ENCODE results near the gene SOX12. TPM values are rescaled to one million over a fixed set of nuclear protein-coding genes. Genes with fewer than 3 reads are reported as not detected.

The SOX12 gene
- total RNA-seq, 1 experiment from 2014 or later, result 40.4 TPM

- no peak for ATAC-seq
- TF ChIP-seq JUND (IDR thresholded peaks at IDR 0.05) (no peak), TCF7L2 (IDR thresholded peaks at IDR 0.05; ENCODE audit: borderline replicate concordance, extremely low read depth, insufficient read depth, insufficient read length) (no peak), ZFX (IDR thresholded peaks at IDR 0.05) (no peak), SIN3A (IDR thresholded peaks at IDR 0.05; ENCODE audit: low read depth) (no peak), ZNF274 (IDR thresholded peaks at IDR 0.05; ENCODE audit: low read depth, low read length) (no peak), CEBPB (IDR thresholded peaks at IDR 0.05; ENCODE audit: low read depth) (no peak)
- TF ChIP-seq, protein P1, sequence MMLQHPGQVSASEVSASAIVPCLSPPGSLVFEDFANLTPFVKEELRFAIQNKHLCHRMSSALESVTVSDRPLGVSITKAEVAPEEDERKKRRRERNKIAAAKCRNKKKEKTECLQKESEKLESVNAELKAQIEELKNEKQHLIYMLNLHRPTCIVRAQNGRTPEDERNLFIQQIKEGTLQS (IDR thresholded peaks at IDR 0.05), result no peak
- TF ChIP-seq, protein P2, sequence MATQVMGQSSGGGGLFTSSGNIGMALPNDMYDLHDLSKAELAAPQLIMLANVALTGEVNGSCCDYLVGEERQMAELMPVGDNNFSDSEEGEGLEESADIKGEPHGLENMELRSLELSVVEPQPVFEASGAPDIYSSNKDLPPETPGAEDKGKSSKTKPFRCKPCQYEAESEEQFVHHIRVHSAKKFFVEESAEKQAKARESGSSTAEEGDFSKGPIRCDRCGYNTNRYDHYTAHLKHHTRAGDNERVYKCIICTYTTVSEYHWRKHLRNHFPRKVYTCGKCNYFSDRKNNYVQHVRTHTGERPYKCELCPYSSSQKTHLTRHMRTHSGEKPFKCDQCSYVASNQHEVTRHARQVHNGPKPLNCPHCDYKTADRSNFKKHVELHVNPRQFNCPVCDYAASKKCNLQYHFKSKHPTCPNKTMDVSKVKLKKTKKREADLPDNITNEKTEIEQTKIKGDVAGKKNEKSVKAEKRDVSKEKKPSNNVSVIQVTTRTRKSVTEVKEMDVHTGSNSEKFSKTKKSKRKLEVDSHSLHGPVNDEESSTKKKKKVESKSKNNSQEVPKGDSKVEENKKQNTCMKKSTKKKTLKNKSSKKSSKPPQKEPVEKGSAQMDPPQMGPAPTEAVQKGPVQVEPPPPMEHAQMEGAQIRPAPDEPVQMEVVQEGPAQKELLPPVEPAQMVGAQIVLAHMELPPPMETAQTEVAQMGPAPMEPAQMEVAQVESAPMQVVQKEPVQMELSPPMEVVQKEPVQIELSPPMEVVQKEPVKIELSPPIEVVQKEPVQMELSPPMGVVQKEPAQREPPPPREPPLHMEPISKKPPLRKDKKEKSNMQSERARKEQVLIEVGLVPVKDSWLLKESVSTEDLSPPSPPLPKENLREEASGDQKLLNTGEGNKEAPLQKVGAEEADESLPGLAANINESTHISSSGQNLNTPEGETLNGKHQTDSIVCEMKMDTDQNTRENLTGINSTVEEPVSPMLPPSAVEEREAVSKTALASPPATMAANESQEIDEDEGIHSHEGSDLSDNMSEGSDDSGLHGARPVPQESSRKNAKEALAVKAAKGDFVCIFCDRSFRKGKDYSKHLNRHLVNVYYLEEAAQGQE (IDR thresholded peaks at IDR 0.05; ENCODE audit: low read depth), result no peak
Measured at GRCh38 chr20:366719-367485, 41.5 kb downstream of the SOX12 start.

More at GRCh38 chr20:366719-367485, 41.5 kb downstream of the SOX12 start:
- H3K4me2 ChIP-seq (ENCODE audit: low read length), result peak overlapping the region; percentile 55
- H3K9me3 ChIP-seq (ENCODE audit: control insufficient read depth in 1 of 2, insufficient read depth in 1 of 2, low read depth in 1 of 2, low read length in 2 of 2), result no peaks in the 10 kb centered on the region
- H2AFZ ChIP-seq (ENCODE audit: low read depth, low read length, poor library complexity, severe bottlenecking), result peak overlapping the region; percentile 86
- no TSS peak for BruUV-seq (replicated peaks)
- intact Hi-C loops (cut with micrococcal nuclease), result no loop called here
- no peak for DNase-seq (ENCODE audit: low read depth, low spot score)
- H3K27me3 ChIP-seq (ENCODE audit: insufficient read depth, low read length), result no peaks in the 10 kb centered on the region
- CTCF ChIA-PET, result no interaction called here
- H4K20me1 ChIP-seq (ENCODE audit: insufficient read depth), result no peaks in the 10 kb centered on the region
- RAD21 ChIA-PET (ENCODE audit: low non-redundant PET in 1 of 2, low total read pairs in 2 of 2, uncharacterized antibody in 2 of 2, unreplicated experiment in 2 of 2), result no interaction called here
- peaks cover 87% of the 10 kb centered on the region in 2 experiments for H3K4me1 ChIP-seq (ENCODE audit: control insufficient read depth in 1 of 2, insufficient read depth in 2 of 2, low read length in 2 of 2)
- POLR2A ChIA-PET, result interaction anchor here (1.1 to 29.0 kb wide), 6 partner anchors 10 to 177 kb away, joined by 4 to 779 read pairs (median 7); partner anchors contain the start of genes CSNK2A1, RBCK1 and TRIB3
- H3K9me2 ChIP-seq (ENCODE audit: insufficient read depth), result no peaks in the 10 kb centered on the region
- no peak overlapping the region for H3K4me3 ChIP-seq (replicated peaks in 1 of 2; ENCODE audit: low read depth in 1 of 2, low read length in 2 of 2)
- no peaks in the 10 kb centered on the region for H3K79me2 ChIP-seq (ENCODE audit: insufficient read depth, low read length)
- H3K36me3 ChIP-seq (ENCODE audit: control insufficient read depth in 1 of 2, insufficient read depth in 2 of 2, low read length in 2 of 2), result no peaks in the 10 kb centered on the region
- H3K27ac ChIP-seq (ENCODE audit: low read depth, low read length), result peak overlapping the region; percentile 55
- peak overlapping the region; percentile 30 for H3K9ac ChIP-seq (ENCODE audit: low read length)

Measured in HCT116 (cell line).